Stimulated activated naive CD8-positive, alpha-beta T cell treated with anti-CD3 and anti-CD28 coated beads, Interleukin-15, Interleukin-2, amounts not matched to agents 100 ng/mL and 50 ng/mL, for 24 hours (primary cell): Measurements from ENCODE around the gene DCHS1.

Experiments
- H3K27ac Mint-ChIP-seq: one replicate; pipeline ENCODE4 v1.8.0; 2021; ENCODE audit warnings: mild to moderate bottlenecking, mixed read lengths
- H3K27me3 Mint-ChIP-seq: one replicate; pipeline ENCODE4 v1.8.0; 2021; ENCODE audit warnings: mixed read lengths
- H3K36me3 Mint-ChIP-seq: one replicate; pipeline ENCODE4 v1.8.0; 2021; ENCODE audit warnings: low read depth, mixed read lengths
- H3K4me1 Mint-ChIP-seq: one replicate; pipeline ENCODE4 v1.8.0; 2021; ENCODE audit warnings: low read depth, mixed read lengths
- H3K4me3 Mint-ChIP-seq: one replicate; pipeline ENCODE4 v1.8.0; 2021; ENCODE audit warnings: mild to moderate bottlenecking, mixed read lengths
- H3K9me3 Mint-ChIP-seq: one replicate; pipeline ENCODE4 v1.8.0; 2021; ENCODE audit warnings: mixed read lengths

DCHS1 gene

DNA sequence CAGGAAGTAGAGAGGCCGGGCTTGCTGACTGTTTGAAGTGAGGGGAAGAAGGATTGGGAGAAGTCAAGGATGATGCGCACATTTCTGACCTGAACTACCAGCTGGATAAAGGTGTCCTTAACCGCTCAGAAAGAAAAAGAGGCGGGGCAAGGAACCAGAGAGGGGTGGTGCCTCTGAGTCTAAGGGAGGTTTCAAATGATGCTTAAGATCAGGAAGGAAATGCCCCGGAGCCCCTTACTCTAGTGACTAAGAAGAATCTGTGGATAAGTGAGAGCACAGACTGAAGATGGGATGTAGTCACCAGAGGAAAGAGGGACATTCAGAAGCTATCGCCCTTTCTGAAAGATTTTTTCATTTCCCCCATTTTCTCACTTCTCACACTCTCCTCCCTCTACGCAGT lies 12.7 kb downstream of the DCHS1 start:
- Mint-ChIP-seq H3K9me3 (no peaks in the 10 kb centered on the region), H3K4me3 (no peak overlapping the region), H3K36me3 (no peaks in the 10 kb centered on the region), H3K4me1 (no peaks in the 10 kb centered on the region), H3K27ac (no peak overlapping the region), H3K27me3 (no peaks in the 10 kb centered on the region)

DNA sequence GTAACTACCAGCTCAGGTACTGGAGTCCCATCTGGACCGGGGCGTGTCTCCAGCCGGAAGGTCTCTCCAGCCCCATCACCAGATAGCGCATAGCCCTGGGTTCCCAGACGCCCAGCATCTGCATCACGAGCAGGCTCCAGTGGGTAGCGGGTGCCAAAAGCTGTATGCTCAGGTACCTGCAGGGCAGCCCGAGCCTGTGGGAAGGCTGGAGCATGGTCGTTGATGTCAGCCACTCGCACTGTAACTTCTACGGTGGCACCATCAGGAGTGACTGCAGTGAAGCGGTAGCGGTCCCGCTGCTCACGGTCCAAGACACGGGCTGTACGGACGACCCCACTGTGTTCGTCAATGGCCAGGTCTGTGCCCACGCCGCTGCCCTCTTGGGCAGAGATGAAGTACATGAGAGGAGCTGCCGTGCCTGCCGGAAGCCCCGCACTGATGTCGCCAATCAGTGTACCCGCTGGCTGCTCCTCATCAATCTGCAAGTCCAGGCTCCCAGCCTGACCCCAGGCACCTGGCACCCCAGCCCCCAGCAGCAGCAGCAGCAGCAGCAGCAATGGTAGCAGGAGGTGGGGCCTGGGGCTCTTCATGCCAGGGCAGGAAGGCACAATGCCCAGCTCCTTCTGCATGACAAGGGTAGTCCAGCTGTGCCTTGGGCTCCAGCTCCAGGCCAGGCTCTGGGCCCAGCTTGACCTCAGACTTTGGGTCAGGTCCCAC lies 14.5 kb downstream of the DCHS1 start:
- Mint-ChIP-seq H3K4me3 (no peak overlapping the region), H3K27ac (no peak overlapping the region), H3K27me3 (no peaks in the 10 kb centered on the region), H3K36me3 (no peaks in the 10 kb centered on the region), H3K4me1 (no peaks in the 10 kb centered on the region), H3K9me3 (no peaks in the 10 kb centered on the region)

- Mint-ChIP-seq H3K27ac (no peak overlapping the region), H3K9me3 (no peaks in the 10 kb centered on the region), H3K4me3 (no peak overlapping the region), H3K27me3 (no peaks in the 10 kb centered on the region), H3K36me3 (no peaks in the 10 kb centered on the region), H3K4me1 (no peaks in the 10 kb centered on the region)
Measured at GRCh38 chr11:6640036-6640984, 15.3 kb downstream of the DCHS1 start.

- H3K27me3 Mint-ChIP-seq: no peaks in the 10 kb centered on the region
- no peaks in the 10 kb centered on the region for H3K4me1 Mint-ChIP-seq
- no peaks in the 10 kb centered on the region for H3K9me3 Mint-ChIP-seq
Measured at GRCh38 chr11:6638429-6638828, 17.2 kb downstream of the DCHS1 start.

DNA sequence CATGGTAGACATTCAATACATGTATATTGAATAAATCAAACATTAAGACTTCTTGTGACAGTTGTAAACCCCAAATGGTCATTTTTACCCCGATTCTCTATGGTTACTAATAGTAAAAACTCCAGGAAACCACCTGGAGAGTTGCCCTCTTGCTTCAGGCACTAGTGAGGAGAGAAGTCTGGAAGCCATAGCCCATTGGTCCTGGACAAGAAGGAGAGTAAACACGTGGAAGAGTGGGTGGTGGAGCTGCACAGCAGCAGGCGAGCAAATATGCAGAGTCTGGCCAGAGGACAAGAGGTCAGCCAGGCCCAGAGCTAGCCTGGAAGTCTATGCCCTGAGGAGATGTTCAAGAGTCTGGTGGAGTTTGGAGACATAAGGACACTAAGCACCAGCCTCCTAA lies 17.7 kb downstream of the DCHS1 start:
- H3K4me1 Mint-ChIP-seq: no peaks in the 10 kb centered on the region
- H3K27ac Mint-ChIP-seq: no peak overlapping the region
- H3K9me3 Mint-ChIP-seq: no peaks in the 10 kb centered on the region
- H3K36me3 Mint-ChIP-seq: no peaks in the 10 kb centered on the region
- H3K27me3 Mint-ChIP-seq: no peaks in the 10 kb centered on the region
- H3K4me3 Mint-ChIP-seq: no peak overlapping the region

More at GRCh38 chr11:6638429-6638828, 17.2 kb downstream of the DCHS1 start:
- H3K36me3 Mint-ChIP-seq: no peaks in the 10 kb centered on the region
- H3K4me3 Mint-ChIP-seq: no peak overlapping the region
- no peak overlapping the region for H3K27ac Mint-ChIP-seq

DNA sequence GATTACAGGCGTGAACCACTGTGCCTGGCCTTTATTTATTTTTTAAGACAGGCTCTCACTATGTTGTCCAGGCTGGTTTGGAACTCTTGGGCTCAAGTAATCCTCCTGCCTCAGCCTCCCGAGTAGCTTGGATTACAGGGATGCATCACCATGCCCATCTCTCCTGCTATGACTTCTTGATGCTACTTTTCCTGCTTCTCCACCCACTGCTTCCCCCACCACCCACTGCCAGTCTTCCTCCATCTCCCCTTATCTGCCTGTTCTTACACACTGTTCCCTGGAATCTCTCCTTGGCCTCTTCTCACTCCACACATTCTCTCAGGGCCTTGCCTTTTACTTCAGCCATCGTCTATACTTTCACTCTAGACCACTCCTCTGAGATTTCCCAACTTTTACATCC lies 19.1 kb downstream of the DCHS1 start:
- no peak overlapping the region for H3K4me3 Mint-ChIP-seq
- H3K27me3 Mint-ChIP-seq: no peaks in the 10 kb centered on the region
- H3K36me3 Mint-ChIP-seq: no peaks in the 10 kb centered on the region
- H3K27ac Mint-ChIP-seq: no peak overlapping the region
- peaks cover 6% of the 10 kb centered on the region for H3K4me1 Mint-ChIP-seq
- H3K9me3 Mint-ChIP-seq: no peaks in the 10 kb centered on the region

GRCh38 chr11:6635082-6635932 lies 20.3 kb downstream of the DCHS1 start:
- no peak overlapping the region for H3K4me3 Mint-ChIP-seq
- no peaks in the 10 kb centered on the region for H3K9me3 Mint-ChIP-seq
- H3K4me1 Mint-ChIP-seq: peaks cover 6% of the 10 kb centered on the region
- no peaks in the 10 kb centered on the region for H3K36me3 Mint-ChIP-seq
- H3K27me3 Mint-ChIP-seq: no peaks in the 10 kb centered on the region
- H3K27ac Mint-ChIP-seq: no peak overlapping the region

DNA sequence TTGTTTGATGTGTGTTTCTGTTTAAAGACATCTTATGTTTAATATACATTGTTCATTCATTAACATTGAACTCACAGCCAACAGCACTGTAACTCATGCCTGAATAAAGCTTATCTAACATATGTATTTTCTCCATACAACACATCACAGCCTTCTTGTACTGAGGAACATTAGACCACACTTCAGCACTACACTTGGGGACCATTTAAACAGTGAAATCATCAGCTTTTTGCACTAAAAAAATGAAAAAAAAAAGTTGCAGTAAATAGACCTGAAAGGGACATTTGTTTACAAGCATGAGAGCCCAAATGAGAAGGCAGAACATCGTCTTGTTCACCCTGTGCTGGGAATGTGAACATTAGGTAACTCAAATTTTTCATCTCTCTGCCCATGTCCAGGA lies 21.1 kb downstream of the DCHS1 start:
- Mint-ChIP-seq H3K27me3 (no peaks in the 10 kb centered on the region), H3K36me3 (no peaks in the 10 kb centered on the region), H3K4me1 (peaks cover 6% of the 10 kb centered on the region), H3K4me3 (no peak overlapping the region), H3K27ac (no peak overlapping the region), H3K9me3 (no peaks in the 10 kb centered on the region)

- no peaks in the 10 kb centered on the region for H3K9me3 Mint-ChIP-seq
- H3K27me3 Mint-ChIP-seq: no peaks in the 10 kb centered on the region
- no peak overlapping the region for H3K27ac Mint-ChIP-seq
- no peak overlapping the region for H3K4me3 Mint-ChIP-seq
- no peaks in the 10 kb centered on the region for H3K36me3 Mint-ChIP-seq
- H3K4me1 Mint-ChIP-seq: peaks cover 6% of the 10 kb centered on the region
Measured at GRCh38 chr11:6633422-6634408, 21.9 kb downstream of the DCHS1 start.

DNA sequence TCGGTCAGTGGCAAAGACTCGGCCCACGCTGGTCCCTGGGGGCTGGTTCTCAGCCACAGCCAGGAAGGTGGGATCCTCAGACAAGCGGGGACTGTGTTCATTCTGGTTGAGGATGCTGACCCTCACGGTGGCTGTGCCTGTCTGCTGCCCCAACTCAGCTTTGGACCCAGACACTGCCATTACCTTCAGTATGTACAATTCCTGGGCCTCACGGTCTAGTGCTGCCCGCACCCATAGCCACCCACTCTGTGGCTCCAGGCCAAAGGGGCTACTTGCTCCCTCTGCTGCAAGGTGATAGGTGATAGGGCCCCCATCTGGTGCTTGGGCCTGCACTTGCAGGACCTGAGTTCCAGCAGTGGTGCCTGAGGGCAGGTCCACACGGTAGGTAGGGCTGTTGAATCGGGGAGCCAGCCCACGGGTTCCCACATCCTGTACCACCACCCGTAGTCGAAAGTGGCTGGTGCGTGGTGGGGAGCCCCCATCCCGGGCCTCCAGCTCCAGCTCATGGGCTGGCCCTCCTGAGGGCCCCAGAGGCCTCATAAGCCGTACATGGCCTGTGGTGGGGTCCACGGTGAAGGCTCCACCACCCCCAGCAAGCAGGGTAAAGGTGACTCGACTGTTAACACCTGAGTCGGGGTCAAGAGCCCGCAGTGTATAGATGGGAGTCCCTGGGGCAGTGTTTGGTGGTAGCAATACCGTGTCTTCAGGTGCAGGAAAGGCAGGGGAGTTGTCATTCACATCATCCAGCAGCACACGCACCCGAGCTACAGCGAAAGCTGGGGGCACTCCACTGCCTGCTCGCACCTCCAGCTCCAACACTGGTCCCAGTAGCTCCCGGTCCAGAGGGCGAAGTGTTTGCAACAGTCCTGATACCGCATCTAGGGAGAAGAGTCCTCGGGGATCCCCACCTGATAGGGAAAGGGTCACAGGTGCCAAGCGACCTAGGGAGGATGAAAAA lies 23.2 kb downstream of the DCHS1 start:
- H3K27ac Mint-ChIP-seq: no peak overlapping the region
- no peak overlapping the region for H3K4me3 Mint-ChIP-seq
- no peaks in the 10 kb centered on the region for H3K9me3 Mint-ChIP-seq
- no peaks in the 10 kb centered on the region for H3K36me3 Mint-ChIP-seq
- no peaks in the 10 kb centered on the region for H3K27me3 Mint-ChIP-seq
- peaks cover 14% of the 10 kb centered on the region for H3K4me1 Mint-ChIP-seq

GRCh38 chr11:6631361-6631890 lies 24.2 kb downstream of the DCHS1 start:
- H3K4me3 Mint-ChIP-seq: no peak overlapping the region
- H3K4me1 Mint-ChIP-seq: peaks cover 21% of the 10 kb centered on the region
- H3K27me3 Mint-ChIP-seq: no peaks in the 10 kb centered on the region
- no peaks in the 10 kb centered on the region for H3K9me3 Mint-ChIP-seq
- H3K27ac Mint-ChIP-seq: no peak overlapping the region
- no peaks in the 10 kb centered on the region for H3K36me3 Mint-ChIP-seq

DNA sequence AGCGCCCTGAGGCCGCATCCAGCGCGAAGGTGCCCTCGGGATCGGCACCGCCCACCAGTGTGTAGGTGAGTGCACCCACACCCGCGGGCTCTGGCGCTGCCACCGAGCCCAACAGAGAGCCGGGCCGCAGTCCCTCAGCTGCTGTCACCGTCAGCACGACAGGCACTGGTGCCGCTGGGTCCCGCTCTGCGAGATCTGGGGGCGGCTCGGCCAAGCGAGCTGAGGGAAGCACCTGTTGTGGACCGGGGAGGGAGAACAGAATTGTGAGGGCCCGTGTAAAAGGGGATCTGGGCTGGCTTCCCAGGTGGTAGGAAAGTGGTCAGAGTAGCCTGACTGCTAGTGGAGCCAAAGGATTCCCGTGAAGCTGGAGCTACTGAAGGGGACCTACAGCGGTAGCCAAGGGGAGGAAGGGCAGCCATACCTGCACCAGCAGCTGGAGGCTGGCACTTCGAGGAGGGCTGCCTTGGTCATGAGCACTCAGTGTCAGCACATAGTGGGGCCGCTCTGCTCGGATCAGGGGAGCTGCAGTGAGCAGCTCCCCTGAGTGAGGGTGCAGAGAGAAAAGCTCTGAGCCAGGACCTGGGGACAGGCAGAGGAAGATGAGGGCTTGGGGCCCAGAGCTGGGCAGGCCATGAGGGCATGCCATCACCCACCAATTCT lies 24.8 kb downstream of the DCHS1 start:
- Mint-ChIP-seq H3K9me3 (no peaks in the 10 kb centered on the region), H3K27me3 (no peaks in the 10 kb centered on the region), H3K4me3 (no peak overlapping the region), H3K4me1 (peaks cover 22% of the 10 kb centered on the region), H3K36me3 (no peaks in the 10 kb centered on the region), H3K27ac (no peak overlapping the region)
